ENCODE results near the gene AADACL4.
A peak's percentile ranks its signal among the peaks of the same experiment; 100 is the strongest.
"Not testable (repeated sequence)": the region's sequence is repeated elsewhere in the genome, so short reads cannot be mapped to it uniquely, and the experiment has no call there.

AADACL4 gene

GRCh38 chr1:12630946-12631530, 12.8 kb upstream of the AADACL4 start:
- no peak for DNase-seq

GRCh38 chr1:12631571-12631970, 12.3 kb upstream of the AADACL4 start:
- no peak for DNase-seq

GRCh38 chr1:12634156-12634555, 9.7 kb upstream of the AADACL4 start:
- no peak for DNase-seq

GRCh38 chr1:12634696-12635202, 9.1 kb upstream of the AADACL4 start:
- no peak for DNase-seq

- DNase-seq: no peak
Measured at GRCh38 chr1:12636098-12636950, 7.6 kb upstream of the AADACL4 start.

- no peak for DNase-seq
Measured at GRCh38 chr1:12637693-12638092, 6.2 kb upstream of the AADACL4 start.

GRCh38 chr1:12640237-12640957, 3.5 kb upstream of the AADACL4 start:
- DNase-seq: no peak

GRCh38 chr1:12640958-12641272, 3.0 kb upstream of the AADACL4 start:
- DNase-seq: no peak

- DNase-seq: no peak
Measured at GRCh38 chr1:12643079-12643478, 806 bp upstream of the AADACL4 start.

GRCh38 chr1:12644237-12644636, 352 bp downstream of the AADACL4 start:
- DNase-seq: no peak

GRCh38 chr1:12644829-12645228, 944 bp downstream of the AADACL4 start:
- no peak for DNase-seq

- DNase-seq: not testable (repeated sequence)
Measured at GRCh38 chr1:12645401-12645800, 1.5 kb downstream of the AADACL4 start.

- no peak for DNase-seq
Measured at GRCh38 chr1:12648741-12649140, 4.9 kb downstream of the AADACL4 start.

GRCh38 chr1:12649971-12650421, 6.1 kb downstream of the AADACL4 start:
- DNase-seq: no peak

GRCh38 chr1:12654004-12654567, 10.2 kb downstream of the AADACL4 start:
- DNase-seq: no peak

GRCh38 chr1:12654657-12655056, 10.8 kb downstream of the AADACL4 start:
- DNase-seq: no peak

- no peak for DNase-seq
Measured at GRCh38 chr1:12656575-12656974, 12.7 kb downstream of the AADACL4 start.

- DNase-seq: no peak
Measured at GRCh38 chr1:12657060-12657884, 13.4 kb downstream of the AADACL4 start.

GRCh38 chr1:12657885-12658512, 14.1 kb downstream of the AADACL4 start:
- DNase-seq: not testable (repeated sequence)

- DNase-seq: peak; percentile 68
Measured at GRCh38 chr1:12658531-12659453, 14.9 kb downstream of the AADACL4 start.

Measured in midbrain (tissue), 1 donor.